ENCODE measurements around the gene RYR1. TPM values are rescaled to one million over a fixed set of nuclear protein-coding genes. Genes with fewer than 3 reads are reported as not detected.

Gene RYR1
- total RNA-seq, 1 donor = not detected

DNA sequence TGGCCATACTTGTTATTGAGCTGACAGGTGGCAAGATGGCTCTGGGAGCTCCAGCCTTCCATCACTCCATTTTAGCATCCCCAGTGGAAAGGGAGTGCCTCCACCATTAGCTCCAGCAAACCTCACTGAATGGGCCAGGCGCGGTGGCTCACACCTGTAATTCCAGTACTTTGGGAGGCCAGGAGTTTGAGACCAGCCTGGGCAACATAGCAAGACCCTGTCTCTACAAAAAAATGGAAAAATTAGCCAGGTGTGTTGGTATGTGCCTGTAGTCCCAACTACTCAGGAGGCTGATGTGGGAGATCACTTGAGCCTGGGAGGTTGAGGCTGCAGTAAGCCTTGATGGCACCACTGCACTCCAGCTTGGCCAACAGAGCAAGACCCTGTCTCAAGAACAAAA is 98.0 kb downstream of the RYR1 start:
- H3K4me3 ChIP-seq (ENCODE audit: low read depth, low read length) = no peak overlapping the region
- DNase-seq (ENCODE audit: low read depth) = no peak
- TF ChIP-seq, protein P1, sequence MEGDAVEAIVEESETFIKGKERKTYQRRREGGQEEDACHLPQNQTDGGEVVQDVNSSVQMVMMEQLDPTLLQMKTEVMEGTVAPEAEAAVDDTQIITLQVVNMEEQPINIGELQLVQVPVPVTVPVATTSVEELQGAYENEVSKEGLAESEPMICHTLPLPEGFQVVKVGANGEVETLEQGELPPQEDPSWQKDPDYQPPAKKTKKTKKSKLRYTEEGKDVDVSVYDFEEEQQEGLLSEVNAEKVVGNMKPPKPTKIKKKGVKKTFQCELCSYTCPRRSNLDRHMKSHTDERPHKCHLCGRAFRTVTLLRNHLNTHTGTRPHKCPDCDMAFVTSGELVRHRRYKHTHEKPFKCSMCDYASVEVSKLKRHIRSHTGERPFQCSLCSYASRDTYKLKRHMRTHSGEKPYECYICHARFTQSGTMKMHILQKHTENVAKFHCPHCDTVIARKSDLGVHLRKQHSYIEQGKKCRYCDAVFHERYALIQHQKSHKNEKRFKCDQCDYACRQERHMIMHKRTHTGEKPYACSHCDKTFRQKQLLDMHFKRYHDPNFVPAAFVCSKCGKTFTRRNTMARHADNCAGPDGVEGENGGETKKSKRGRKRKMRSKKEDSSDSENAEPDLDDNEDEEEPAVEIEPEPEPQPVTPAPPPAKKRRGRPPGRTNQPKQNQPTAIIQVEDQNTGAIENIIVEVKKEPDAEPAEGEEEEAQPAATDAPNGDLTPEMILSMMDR (IDR thresholded peaks at IDR 0.05; ENCODE audit: insufficient read depth, low read length) = no peak

DNA sequence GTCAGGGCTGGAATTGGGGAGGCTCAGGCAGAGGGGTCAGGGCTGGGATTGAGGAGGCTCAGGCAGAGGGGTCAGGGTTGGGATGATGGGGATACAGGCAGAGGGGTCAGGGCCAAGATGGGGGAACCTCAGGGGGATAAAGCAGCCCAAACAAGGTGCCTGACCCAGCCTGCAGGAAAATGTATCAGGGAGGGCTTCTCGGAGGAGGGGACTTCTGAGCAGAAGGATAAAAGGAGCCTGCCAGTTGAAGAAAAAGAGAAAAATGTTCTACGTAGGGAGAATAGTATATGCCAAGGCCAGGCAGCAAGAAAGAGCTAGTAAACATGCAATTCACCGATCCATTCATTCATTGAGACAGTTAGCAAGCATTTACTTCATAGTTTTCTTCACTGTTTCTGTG is 99.4 kb downstream of the RYR1 start:
- H3K4me3 ChIP-seq (ENCODE audit: low read depth, low read length) = no peak overlapping the region
- DNase-seq (ENCODE audit: low read depth) = no peak
- TF ChIP-seq, protein P1 (IDR thresholded peaks at IDR 0.05; ENCODE audit: insufficient read depth, low read length) = no peak

DNA sequence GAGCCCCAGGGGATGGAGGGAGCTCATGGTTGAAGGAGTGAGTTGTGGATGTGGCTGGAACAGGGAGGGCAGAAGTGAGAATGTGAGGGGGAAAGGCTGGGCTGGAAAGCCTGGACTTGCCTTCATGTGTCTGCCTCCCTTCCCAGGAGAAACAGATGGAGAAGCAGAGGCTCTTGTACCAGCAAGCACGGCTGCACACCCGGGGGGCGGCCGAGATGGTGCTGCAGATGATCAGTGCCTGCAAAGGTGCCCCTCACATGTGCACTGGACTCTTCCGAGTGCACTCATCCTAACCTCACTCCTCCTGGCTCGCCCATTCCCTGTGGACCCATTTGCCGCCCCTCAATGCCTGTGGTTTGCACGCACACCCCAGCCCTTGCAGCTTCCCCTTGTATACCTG is 101.1 kb downstream of the RYR1 start:
- no peak for DNase-seq (ENCODE audit: low read depth)
- TF ChIP-seq, protein P1 (IDR thresholded peaks at IDR 0.05; ENCODE audit: insufficient read depth, low read length) = no peak
- H3K4me3 ChIP-seq (ENCODE audit: low read depth, low read length) = no peak overlapping the region

DNA sequence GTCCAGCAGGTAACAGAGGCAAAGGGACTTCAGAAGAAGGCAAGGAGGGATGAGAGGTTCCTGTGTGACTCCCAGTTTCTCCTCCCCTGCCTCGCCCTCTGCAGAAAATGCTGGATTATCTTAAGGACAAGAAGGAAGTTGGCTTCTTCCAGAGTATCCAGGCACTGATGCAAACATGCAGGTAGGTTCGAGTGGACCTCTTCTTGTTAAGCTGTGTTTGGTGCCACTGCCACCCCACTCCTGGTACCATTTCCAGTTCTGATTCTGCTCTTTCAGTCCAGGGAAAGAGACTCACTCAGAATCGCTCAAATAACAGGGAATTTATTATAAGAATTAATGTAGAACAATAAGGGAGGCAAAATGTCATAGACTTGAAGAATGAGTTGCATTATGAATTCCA is 101.7 kb downstream of the RYR1 start:
- no peak overlapping the region for H3K4me3 ChIP-seq (ENCODE audit: low read depth, low read length)
- DNase-seq (ENCODE audit: low read depth) = no peak
- TF ChIP-seq, protein P1 (IDR thresholded peaks at IDR 0.05; ENCODE audit: insufficient read depth, low read length) = no peak

DNA sequence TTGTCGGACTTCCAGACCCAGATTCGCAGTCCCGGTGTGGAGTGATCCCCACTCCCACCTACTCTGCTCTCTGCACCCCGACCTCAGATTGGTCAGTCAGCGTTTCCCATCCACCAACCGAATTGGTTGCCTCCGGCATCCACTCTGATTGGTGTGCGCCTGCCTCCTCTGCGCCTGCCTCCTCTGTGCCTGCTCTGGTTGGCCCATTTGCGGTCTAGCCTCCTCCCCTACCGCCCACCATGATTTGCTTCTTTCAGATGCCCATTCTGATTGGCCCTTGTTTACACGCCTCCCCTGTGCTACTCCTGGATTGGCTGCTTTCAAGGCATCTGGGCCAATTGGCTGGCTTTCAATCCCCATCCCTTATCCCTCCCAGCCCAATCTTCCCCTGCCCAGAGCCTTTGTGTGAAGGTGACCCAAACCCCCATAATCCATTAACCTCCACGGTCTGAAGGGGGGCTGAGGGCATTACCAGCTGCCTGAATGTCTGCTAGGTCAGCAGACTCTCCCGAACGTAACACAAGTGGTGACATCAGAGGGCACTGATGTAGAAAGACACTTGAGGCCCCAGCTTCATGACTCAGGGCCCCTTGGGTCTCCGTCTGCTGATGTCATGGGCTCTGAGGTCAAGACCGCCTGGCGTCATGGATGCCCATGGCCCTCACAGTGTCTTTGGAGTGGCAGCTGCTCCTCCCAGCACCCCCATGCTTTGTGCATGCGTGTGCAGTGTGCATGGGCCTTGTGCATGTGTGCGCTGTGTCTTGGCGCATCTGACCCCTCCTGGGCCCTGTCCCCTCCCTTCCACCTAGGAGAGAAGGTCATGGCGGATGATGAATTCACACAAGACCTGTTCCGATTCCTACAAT is 103.8 kb downstream of the RYR1 start:
- DNase-seq (ENCODE audit: low read depth) = no peak
- TF ChIP-seq, protein P1 (IDR thresholded peaks at IDR 0.05; ENCODE audit: insufficient read depth, low read length) = no peak
- H3K4me3 ChIP-seq (ENCODE audit: low read depth, low read length) = no peak overlapping the region

DNA sequence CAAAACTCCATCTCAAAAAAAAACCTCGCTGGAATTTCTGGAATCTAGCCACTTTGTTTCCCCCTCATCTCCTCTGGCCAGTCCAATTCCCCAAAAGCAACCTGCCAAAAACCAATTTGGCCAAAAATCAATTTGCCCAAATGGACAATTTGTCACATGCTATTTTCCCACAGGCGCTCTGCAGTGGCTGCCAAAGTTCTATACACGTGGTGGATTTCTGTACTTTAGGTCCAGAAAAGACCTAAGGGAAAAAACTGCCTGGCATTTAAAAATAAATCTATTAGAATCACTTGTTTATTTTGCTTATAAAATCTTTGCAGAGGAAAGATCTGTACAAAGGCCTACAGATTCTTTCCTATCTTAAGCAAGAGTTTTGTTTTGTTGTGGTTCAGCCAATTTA is 104.9 kb downstream of the RYR1 start:
- TF ChIP-seq, protein P1 (IDR thresholded peaks at IDR 0.05; ENCODE audit: insufficient read depth, low read length) = no peak
- no peak overlapping the region for H3K4me3 ChIP-seq (ENCODE audit: low read depth, low read length)
- DNase-seq (ENCODE audit: low read depth) = peak; percentile 36

Data from fibroblast of the aortic adventitia (primary cell).